ENCODE measurements around the gene FBXL14.

FBXL14 gene

GRCh38 chr12:1640328-1641234, 46.2 kb upstream of the FBXL14 start:
- DNase-seq, result no peak
- WGBS, result 90% methylated on average over 14 of the region's 18 CpGs
- no peak overlapping the region for H2BK12ac ChIP-seq (ENCODE audit: low read length in 2 of 2)

GRCh38 chr12:1639538-1639937, 45.2 kb upstream of the FBXL14 start:
- H3K4me3 ChIP-seq (ENCODE audit: insufficient read depth in 1 of 2, low read depth in 1 of 2, low read length in 2 of 2), result no peak overlapping the region
- H2BK120ac ChIP-seq (ENCODE audit: low read depth, low read length), result no peak overlapping the region
- H3K14ac ChIP-seq (ENCODE audit: low read length in 2 of 2), result no peak overlapping the region
- no peak overlapping the region for H2AK5ac ChIP-seq (ENCODE audit: low read length, severe bottlenecking)
- H4K91ac ChIP-seq (ENCODE audit: low read length), result no peak overlapping the region
- no peak overlapping the region for H2BK12ac ChIP-seq (ENCODE audit: low read length in 2 of 2)
- H4K8ac ChIP-seq (ENCODE audit: low read length), result no peak overlapping the region
- peaks cover 10% of the 10 kb centered on the region for H3K79me1 ChIP-seq (replicated peaks; ENCODE audit: low read length, poor library complexity, severe bottlenecking)
- H3K4me2 ChIP-seq (ENCODE audit: low read length, poor library complexity, severe bottlenecking), result no peak overlapping the region
- no peak for DNase-seq
- H3K36me3 ChIP-seq (ENCODE audit: control insufficient read depth in 1 of 2, insufficient read depth in 2 of 2, low read depth in 1 of 2, low read length in 2 of 2), result peaks cover 20 to 50% of the 10 kb centered on the region in 2 experiments
- no peaks in the 10 kb centered on the region for H3K27me3 ChIP-seq (ENCODE audit: control insufficient read depth in 1 of 2, insufficient read depth in 1 of 2, low read length in 2 of 2)
- H2AFZ ChIP-seq (ENCODE audit: low read depth, low read length), result no peak overlapping the region
- H3K9ac ChIP-seq (ENCODE audit: low read length), result no peak overlapping the region
- H3K23ac ChIP-seq (ENCODE audit: low read length in 2 of 2), result no peak overlapping the region
- H3K18ac ChIP-seq (ENCODE audit: low read depth in 1 of 2, low read length in 2 of 2), result no peak overlapping the region
- H2BK5ac ChIP-seq (ENCODE audit: low read depth, low read length, poor library complexity, severe bottlenecking), result no peak overlapping the region
- H3K4me1 ChIP-seq (ENCODE audit: control insufficient read depth, insufficient read depth, low read depth, low read length), result peaks cover under 1% of the 10 kb centered on the region
- H3K9me3 ChIP-seq (ENCODE audit: control insufficient read depth, low read length), result no peaks in the 10 kb centered on the region
- 89% methylated on average over 40 of the region's 40 CpGs for WGBS
- no peak overlapping the region for H3K27ac ChIP-seq (ENCODE audit: low read length, poor library complexity, severe bottlenecking)
- no peak overlapping the region for H3K4ac ChIP-seq (ENCODE audit: low read depth in 1 of 2, low read length in 2 of 2)
- H2BK15ac ChIP-seq (ENCODE audit: low read depth, poor library complexity, severe bottlenecking), result no peak overlapping the region

More at GRCh38 chr12:1640328-1641234, 46.2 kb upstream of the FBXL14 start:
- H3K14ac ChIP-seq (ENCODE audit: low read length in 2 of 2), result no peak overlapping the region
- no peak overlapping the region for H2BK15ac ChIP-seq (ENCODE audit: low read depth, poor library complexity, severe bottlenecking)
- no peak overlapping the region for H3K18ac ChIP-seq (ENCODE audit: low read depth in 1 of 2, low read length in 2 of 2)
- H3K9me3 ChIP-seq (ENCODE audit: control insufficient read depth, low read length), result no peaks in the 10 kb centered on the region
- H3K9ac ChIP-seq (ENCODE audit: low read length), result no peak overlapping the region
- H3K4me2 ChIP-seq (ENCODE audit: low read length, poor library complexity, severe bottlenecking), result no peak overlapping the region
- peaks cover 8% of the 10 kb centered on the region for H3K79me1 ChIP-seq (replicated peaks; ENCODE audit: low read length, poor library complexity, severe bottlenecking)
- H4K8ac ChIP-seq (ENCODE audit: low read length), result no peak overlapping the region
- H3K27me3 ChIP-seq (ENCODE audit: control insufficient read depth in 1 of 2, insufficient read depth in 1 of 2, low read length in 2 of 2), result no peaks in the 10 kb centered on the region
- no peak overlapping the region for H4K91ac ChIP-seq (ENCODE audit: low read length)
- peaks cover 3% of the 10 kb centered on the region for H3K4me1 ChIP-seq (ENCODE audit: control insufficient read depth, insufficient read depth, low read depth, low read length)
- H3K4ac ChIP-seq (ENCODE audit: low read depth in 1 of 2, low read length in 2 of 2), result no peak overlapping the region
- H2BK5ac ChIP-seq (ENCODE audit: low read depth, low read length, poor library complexity, severe bottlenecking), result no peak overlapping the region
- no peak overlapping the region for H3K4me3 ChIP-seq (ENCODE audit: insufficient read depth in 1 of 2, low read depth in 1 of 2, low read length in 2 of 2)
- no peak overlapping the region for H2BK120ac ChIP-seq (ENCODE audit: low read depth, low read length)
- H3K23ac ChIP-seq (ENCODE audit: low read length in 2 of 2), result no peak overlapping the region
- H2AFZ ChIP-seq (ENCODE audit: low read depth, low read length), result no peak overlapping the region
- H2AK5ac ChIP-seq (ENCODE audit: low read length, severe bottlenecking), result no peak overlapping the region
- H3K27ac ChIP-seq (ENCODE audit: low read length, poor library complexity, severe bottlenecking), result no peak overlapping the region
- peaks cover 27 to 43% of the 10 kb centered on the region in 2 experiments for H3K36me3 ChIP-seq (ENCODE audit: control insufficient read depth in 1 of 2, insufficient read depth in 2 of 2, low read depth in 1 of 2, low read length in 2 of 2)

GRCh38 chr12:1638203-1638602, 43.8 kb upstream of the FBXL14 start:
- 93% methylated on average over 3 of the region's 5 CpGs for WGBS
- H3K27me3 ChIP-seq (ENCODE audit: control insufficient read depth in 1 of 2, insufficient read depth in 1 of 2, low read length in 2 of 2), result no peaks in the 10 kb centered on the region
- no peak overlapping the region for H4K91ac ChIP-seq (ENCODE audit: low read length)
- no peaks in the 10 kb centered on the region for H3K9me3 ChIP-seq (ENCODE audit: control insufficient read depth, low read length)
- H2BK120ac ChIP-seq (ENCODE audit: low read depth, low read length), result no peak overlapping the region
- no peak overlapping the region for H2AK5ac ChIP-seq (ENCODE audit: low read length, severe bottlenecking)
- no peak overlapping the region for H3K27ac ChIP-seq (ENCODE audit: low read length, poor library complexity, severe bottlenecking)
- H2BK15ac ChIP-seq (ENCODE audit: low read depth, poor library complexity, severe bottlenecking), result no peak overlapping the region
- no peak overlapping the region for H3K4me3 ChIP-seq (ENCODE audit: insufficient read depth in 1 of 2, low read depth in 1 of 2, low read length in 2 of 2)
- DNase-seq, result no peak
- H3K18ac ChIP-seq (ENCODE audit: low read depth in 1 of 2, low read length in 2 of 2), result no peak overlapping the region
- no peak overlapping the region for H3K23ac ChIP-seq (ENCODE audit: low read length in 2 of 2)
- no peak overlapping the region for H3K9ac ChIP-seq (ENCODE audit: low read length)
- H3K4ac ChIP-seq (ENCODE audit: low read depth in 1 of 2, low read length in 2 of 2), result no peak overlapping the region
- peaks cover 7% of the 10 kb centered on the region for H3K79me1 ChIP-seq (replicated peaks; ENCODE audit: low read length, poor library complexity, severe bottlenecking)
- peaks cover 21 to 60% of the 10 kb centered on the region in 2 experiments for H3K36me3 ChIP-seq (ENCODE audit: control insufficient read depth in 1 of 2, insufficient read depth in 2 of 2, low read depth in 1 of 2, low read length in 2 of 2)
- H2AFZ ChIP-seq (ENCODE audit: low read depth, low read length), result no peak overlapping the region
- no peaks in the 10 kb centered on the region for H3K4me1 ChIP-seq (ENCODE audit: control insufficient read depth, insufficient read depth, low read depth, low read length)
- H2BK5ac ChIP-seq (ENCODE audit: low read depth, low read length, poor library complexity, severe bottlenecking), result no peak overlapping the region
- H3K14ac ChIP-seq (ENCODE audit: low read length in 2 of 2), result no peak overlapping the region
- H4K8ac ChIP-seq (ENCODE audit: low read length), result no peak overlapping the region
- H2BK12ac ChIP-seq (ENCODE audit: low read length in 2 of 2), result no peak overlapping the region
- no peak overlapping the region for H3K4me2 ChIP-seq (ENCODE audit: low read length, poor library complexity, severe bottlenecking)

GRCh38 chr12:1635301-1636095, 41.1 kb upstream of the FBXL14 start:
- H2BK5ac ChIP-seq (ENCODE audit: low read depth, low read length, poor library complexity, severe bottlenecking), result no peak overlapping the region

More at GRCh38 chr12:1635301-1636095, 41.1 kb upstream of the FBXL14 start:
- 91% methylated on average over 11 of the region's 11 CpGs for WGBS
- Histone ChIP-seq H3K4me2 (ENCODE audit: low read length, poor library complexity, severe bottlenecking) (no peak overlapping the region), H2AK5ac (ENCODE audit: low read length, severe bottlenecking) (no peak overlapping the region), H3K9ac (ENCODE audit: low read length) (no peak overlapping the region), H3K27ac (ENCODE audit: low read length, poor library complexity, severe bottlenecking) (no peak overlapping the region), H2BK120ac (ENCODE audit: low read depth, low read length) (no peak overlapping the region), H3K27me3 (ENCODE audit: control insufficient read depth in 1 of 2, insufficient read depth in 1 of 2, low read length in 2 of 2) (no peaks in the 10 kb centered on the region), H2BK15ac (ENCODE audit: low read depth, poor library complexity, severe bottlenecking) (no peak overlapping the region), H3K4ac (ENCODE audit: low read depth in 1 of 2, low read length in 2 of 2) (no peak overlapping the region), H3K14ac (ENCODE audit: low read length in 2 of 2) (no peak overlapping the region), H3K4me3 (ENCODE audit: insufficient read depth in 1 of 2, low read depth in 1 of 2, low read length in 2 of 2) (no peak overlapping the region), H3K23ac (ENCODE audit: low read length in 2 of 2) (no peak overlapping the region), H2AFZ (ENCODE audit: low read depth, low read length) (no peak overlapping the region), H3K9me3 (ENCODE audit: control insufficient read depth, low read length) (no peaks in the 10 kb centered on the region), H2BK12ac (ENCODE audit: low read length in 2 of 2) (no peak overlapping the region), H3K4me1 (ENCODE audit: control insufficient read depth, insufficient read depth, low read depth, low read length) (peaks cover 12% of the 10 kb centered on the region), H3K79me1 (replicated peaks; ENCODE audit: low read length, poor library complexity, severe bottlenecking) (peaks cover 4% of the 10 kb centered on the region), H4K8ac (ENCODE audit: low read length) (no peak overlapping the region), H3K18ac (ENCODE audit: low read depth in 1 of 2, low read length in 2 of 2) (no peak overlapping the region), H3K36me3 (ENCODE audit: control insufficient read depth in 1 of 2, insufficient read depth in 2 of 2, low read depth in 1 of 2, low read length in 2 of 2) (peaks cover 20 to 70% of the 10 kb centered on the region in 2 experiments), H4K91ac (ENCODE audit: low read length) (no peak overlapping the region)
- DNase-seq, result peak; percentile 6

All from mesenchymal stem cell (in vitro differentiated cells and primary cell).